SU-DHL-6 (cell line): ENCODE data around the gene MTA3.

ENCODE experiments used
- H2AFZ ChIP-seq: fragments of 200-600 bp; sonication (generic); 2 replicates; pipeline ENCODE4 v1.6.1; 2014; ENCODE audit warnings: low read depth, mild to moderate bottlenecking, moderate library complexity, mixed read lengths, antibody characterized with exemption, low read length; ENCODE audit not compliant: severe bottlenecking
- H3F3A ChIP-seq: fragments of 200-600 bp; shearing (Covaris generic); 2 replicates; pipeline ENCODE4 v1.6.0; 2016; ENCODE audit warnings: antibody characterized with exemption, mild to moderate bottlenecking; ENCODE audit not compliant: insufficient read depth
- H3K27ac ChIP-seq: fragments of 200-600 bp; sonication (generic); 2 replicates; pipeline ENCODE4 v1.5.1; 2016; ENCODE audit warnings: low read depth, mild to moderate bottlenecking, low read length, moderate library complexity, mixed read lengths
- H3K27me3 ChIP-seq: fragments of 200-600 bp; sonication (generic), shearing (Covaris generic); 2 replicates; pipeline ENCODE4 v1.6.0; 2014; ENCODE audit warnings: mild to moderate bottlenecking, low read length
- H3K36me3 ChIP-seq: fragments of 200-600 bp; sonication (generic); 2 replicates; pipeline ENCODE4 v1.6.1; 2014; ENCODE audit warnings: mild to moderate bottlenecking, low read length, mixed read lengths
- H3K4me2 ChIP-seq: fragments of 300-600, 200-600 bp; shearing (Covaris generic), sonication (generic); 2 replicates; pipeline ENCODE4 v1.6.0; 2014; ENCODE audit warnings: low read length, low read depth, mild to moderate bottlenecking; ENCODE audit not compliant: poor library complexity, severe bottlenecking
- H3K4me3 ChIP-seq: fragments of 200-600 bp; sonication (generic); 2 replicates; pipeline ENCODE4 v1.5.1; 2014; ENCODE audit warnings: antibody characterized with exemption, low read length, mild to moderate bottlenecking, mixed read lengths; ENCODE audit not compliant: insufficient read depth, poor library complexity, severe bottlenecking
- H3K79me2 ChIP-seq: fragments of 200-600 bp; sonication (generic); 2 replicates; pipeline ENCODE4 v1.6.1; 2014; ENCODE audit warnings: mild to moderate bottlenecking, low read length, moderate library complexity; ENCODE audit not compliant: insufficient read depth
- H3K9ac ChIP-seq: fragments of 200-600 bp; sonication (generic); 2 replicates; pipeline ENCODE4 v1.7.0; 2014; ENCODE audit warnings: mild to moderate bottlenecking, low read length
- H3K9me2 ChIP-seq: fragments of 200-600 bp; sonication (generic); replicated peaks from 2 replicates; pipeline ENCODE4 v1.6.1; 2014; ENCODE audit warnings: low read length; ENCODE audit not compliant: insufficient read depth
- H3K9me3 ChIP-seq: fragments of 200-600 bp; sonication (generic); 2 replicates; pipeline ENCODE4 v1.6.1; 2014; ENCODE audit warnings: low read length, mixed read lengths; ENCODE audit not compliant: insufficient read depth
- H4K20me1 ChIP-seq: fragments of 200-600 bp; sonication (generic); 2 replicates; pipeline ENCODE4 v1.6.1; 2014; ENCODE audit warnings: low read depth, mild to moderate bottlenecking, antibody characterized with exemption, low read length, moderate library complexity, mixed read lengths
- EZH2phosphoT487 ChIP-seq: fragments of 200-600 bp; sonication (generic), shearing (Covaris generic); conservative IDR thresholded peaks from 2 replicates; pipeline ENCODE4 v1.6.1; 2018; ENCODE audit warnings: mild to moderate bottlenecking, antibody characterized with exemption, low read length, moderate library complexity, mixed read lengths
- TF ChIP-seq, protein P1 (sequence below): fragments of 200-600 bp; sonication (generic); IDR thresholded peaks from one replicate; pipeline ENCODE4 v1.5.1; 2017; ENCODE audit warnings: antibody characterized with exemption, mild to moderate bottlenecking, low read length, moderate library complexity; ENCODE audit not compliant: insufficient read depth, poor library complexity, severe bottlenecking

The MTA3 gene

DNA sequence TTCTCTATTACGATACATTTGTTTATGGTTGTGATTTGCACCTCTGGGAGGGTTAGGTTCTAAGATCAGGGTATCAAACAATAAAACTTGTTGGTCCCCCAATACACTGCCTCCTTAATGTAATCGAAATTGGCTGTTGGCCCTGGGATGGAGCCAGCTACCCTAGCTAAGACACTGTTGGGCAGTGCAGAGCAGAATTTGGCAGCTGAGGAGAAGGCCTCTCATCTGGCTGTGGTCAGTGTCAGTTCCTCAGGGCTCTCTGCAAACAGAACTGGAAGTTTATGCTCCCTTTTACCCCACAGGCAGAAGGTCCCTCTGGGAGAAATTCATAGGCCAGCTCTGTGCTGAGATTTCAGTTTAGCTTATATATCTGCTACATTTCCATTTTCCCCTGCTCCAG, 232.5 kb downstream of the MTA3 start:
- Histone ChIP-seq H3K36me3 (no peaks in the 10 kb centered on the region), H3F3A (no peaks in the 10 kb centered on the region), H3K79me2 (no peaks in the 10 kb centered on the region), H3K27me3 (no peaks in the 10 kb centered on the region), H3K9me3 (no peaks in the 10 kb centered on the region), H4K20me1 (no peaks in the 10 kb centered on the region), H3K4me2 (no peak overlapping the region), H3K27ac (no peak overlapping the region), H3K9ac (no peak overlapping the region), H3K9me2 (no peaks in the 10 kb centered on the region), H2AFZ (no peak overlapping the region), H3K4me3 (no peak overlapping the region)
- TF ChIP-seq EZH2phosphoT487: no peak
- TF ChIP-seq, protein P1, sequence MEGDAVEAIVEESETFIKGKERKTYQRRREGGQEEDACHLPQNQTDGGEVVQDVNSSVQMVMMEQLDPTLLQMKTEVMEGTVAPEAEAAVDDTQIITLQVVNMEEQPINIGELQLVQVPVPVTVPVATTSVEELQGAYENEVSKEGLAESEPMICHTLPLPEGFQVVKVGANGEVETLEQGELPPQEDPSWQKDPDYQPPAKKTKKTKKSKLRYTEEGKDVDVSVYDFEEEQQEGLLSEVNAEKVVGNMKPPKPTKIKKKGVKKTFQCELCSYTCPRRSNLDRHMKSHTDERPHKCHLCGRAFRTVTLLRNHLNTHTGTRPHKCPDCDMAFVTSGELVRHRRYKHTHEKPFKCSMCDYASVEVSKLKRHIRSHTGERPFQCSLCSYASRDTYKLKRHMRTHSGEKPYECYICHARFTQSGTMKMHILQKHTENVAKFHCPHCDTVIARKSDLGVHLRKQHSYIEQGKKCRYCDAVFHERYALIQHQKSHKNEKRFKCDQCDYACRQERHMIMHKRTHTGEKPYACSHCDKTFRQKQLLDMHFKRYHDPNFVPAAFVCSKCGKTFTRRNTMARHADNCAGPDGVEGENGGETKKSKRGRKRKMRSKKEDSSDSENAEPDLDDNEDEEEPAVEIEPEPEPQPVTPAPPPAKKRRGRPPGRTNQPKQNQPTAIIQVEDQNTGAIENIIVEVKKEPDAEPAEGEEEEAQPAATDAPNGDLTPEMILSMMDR: no peak

DNA sequence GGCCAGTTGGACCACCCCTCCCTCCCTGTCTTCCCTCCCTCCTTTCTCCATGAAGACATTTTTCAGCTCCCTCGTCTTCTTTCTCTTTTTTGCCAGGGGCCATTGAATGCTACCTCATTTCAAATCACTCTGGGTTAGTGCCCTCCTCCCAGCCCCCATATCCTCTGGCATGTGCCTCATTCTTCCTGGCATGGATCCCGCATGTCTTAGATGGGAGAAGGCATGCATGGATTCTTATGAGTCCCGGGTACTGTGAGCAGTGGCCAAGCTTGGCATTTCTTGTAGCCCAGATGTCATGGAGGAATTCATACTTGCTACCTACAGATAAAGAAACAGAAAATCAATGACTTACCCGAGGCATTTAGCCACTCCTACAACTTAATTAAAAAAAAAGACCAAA, 232.9 kb downstream of the MTA3 start:
- Histone ChIP-seq H3K9me2 (no peaks in the 10 kb centered on the region), H3K27ac (no peak overlapping the region), H4K20me1 (no peaks in the 10 kb centered on the region), H3K36me3 (no peaks in the 10 kb centered on the region), H3K79me2 (no peaks in the 10 kb centered on the region), H3K4me2 (no peak overlapping the region), H3F3A (no peaks in the 10 kb centered on the region), H3K9me3 (no peaks in the 10 kb centered on the region), H2AFZ (no peak overlapping the region), H3K27me3 (no peaks in the 10 kb centered on the region), H3K9ac (no peak overlapping the region), H3K4me3 (no peak overlapping the region)
- TF ChIP-seq, protein P1: no peak
- TF ChIP-seq EZH2phosphoT487: no peak

GRCh38 chr2:42802150-42802549, 233.7 kb downstream of the MTA3 start:
- Histone ChIP-seq H3K4me2 (no peak overlapping the region), H3K36me3 (no peaks in the 10 kb centered on the region), H3K4me3 (no peak overlapping the region), H3F3A (no peaks in the 10 kb centered on the region), H3K79me2 (no peaks in the 10 kb centered on the region), H3K27ac (no peak overlapping the region), H3K27me3 (no peaks in the 10 kb centered on the region), H3K9me2 (no peaks in the 10 kb centered on the region), H2AFZ (no peak overlapping the region), H3K9ac (no peak overlapping the region), H3K9me3 (no peaks in the 10 kb centered on the region), H4K20me1 (no peaks in the 10 kb centered on the region)
- no peak for TF ChIP-seq EZH2phosphoT487
- TF ChIP-seq, protein P1: no peak

GRCh38 chr2:42804338-42804737, 235.9 kb downstream of the MTA3 start:
- no peaks in the 10 kb centered on the region for H3K36me3 ChIP-seq
- no peak overlapping the region for H3K9ac ChIP-seq
- no peak overlapping the region for H3K4me2 ChIP-seq
- TF ChIP-seq, protein P1: no peak
- no peak for TF ChIP-seq EZH2phosphoT487
- no peak overlapping the region for H2AFZ ChIP-seq
- H3K9me3 ChIP-seq: no peaks in the 10 kb centered on the region
- H3K4me3 ChIP-seq: no peak overlapping the region
- no peaks in the 10 kb centered on the region for H3K79me2 ChIP-seq
- H4K20me1 ChIP-seq: no peaks in the 10 kb centered on the region
- H3K27ac ChIP-seq: no peak overlapping the region
- H3K27me3 ChIP-seq: no peaks in the 10 kb centered on the region
- peaks cover 3% of the 10 kb centered on the region for H3F3A ChIP-seq
- no peaks in the 10 kb centered on the region for H3K9me2 ChIP-seq
